HepG2 (cell line): ENCODE data around the gene MTA3. TPM values are rescaled to one million over a fixed set of nuclear protein-coding genes. Genes with fewer than 3 reads are reported as not detected.

Experiments
- ARNT ChIP-seq: fragments of 450-650 bp; IDR thresholded peaks from 2 replicates; pipeline ENCODE4 v1.6.1; 2017
- GFI1 ChIP-seq: sonication (generic); formaldehyde crosslinking; IDR thresholded peaks from 2 replicates; pipeline ENCODE4 v1.5.0; 2020; ENCODE audit warnings: missing genetic modification reagents, mild to moderate bottlenecking, borderline replicate concordance
- JUN ChIP-seq: sonication (generic); formaldehyde crosslinking; IDR thresholded peaks from 2 replicates; pipeline ENCODE4 v1.4.0; 2020; ENCODE audit warnings: mild to moderate bottlenecking, missing genetic modification reagents
- LCORL ChIP-seq, 2 experiments: fragments of 450-650 bp in 1 of 2; sonication (generic) in 1 of 2; formaldehyde crosslinking in 1 of 2; IDR thresholded peaks; 2 replicates each; pipeline versions ENCODE4 v1.5.0 to v1.6.1; 2017 to 2020; ENCODE audit warnings: antibody characterized with exemption in 1 of 2, missing genetic modification reagents in 1 of 2
- NFE2L1 ChIP-seq: sonication (generic); formaldehyde crosslinking; IDR thresholded peaks from 2 replicates; pipeline ENCODE4 v1.4.0; 2020; ENCODE audit warnings: missing genetic modification reagents, mild to moderate bottlenecking, borderline replicate concordance
- SMYD3 ChIP-seq: sonication (generic); formaldehyde crosslinking; IDR thresholded peaks from 2 replicates; pipeline ENCODE4 v1.8.1; 2023; ENCODE audit warnings: mild to moderate bottlenecking, missing genetic modification reagents
- SP1 ChIP-seq, 2 experiments: fragments of 450-650 bp in 1 of 2; sonication (generic) in 1 of 2; formaldehyde crosslinking in 1 of 2; IDR thresholded peaks; 2 replicates each; pipeline versions ENCODE4 v1.4.0 to v1.6.1; 2016 to 2020; ENCODE audit warnings: missing genetic modification reagents in 1 of 2
- TEAD2 ChIP-seq: sonication (generic); formaldehyde crosslinking; IDR thresholded peaks from 2 replicates; pipeline ENCODE4 v1.9.0; 2021; ENCODE audit warnings: missing genetic modification reagents
- TERF1 ChIP-seq: sonication (generic); formaldehyde crosslinking; IDR thresholded peaks from 2 replicates; pipeline ENCODE4 v1.8.0; 2022; ENCODE audit warnings: mild to moderate bottlenecking, missing genetic modification reagents, moderate library complexity
- U2AF1 ChIP-seq: fragments of 200-400 bp; formaldehyde crosslinking; optimal IDR thresholded peaks from 2 replicates; pipeline ENCODE3; 2017; ENCODE audit warnings: mild to moderate bottlenecking, low read depth, low read length
- YY1 ChIP-seq: IDR thresholded peaks from 2 replicates; pipeline ENCODE4 v1.6.1; 2011; ENCODE audit warnings: low read length, low read depth, moderate library complexity, mild to moderate bottlenecking; ENCODE audit not compliant: insufficient read depth, insufficient replicate concordance
- ZBTB33 ChIP-seq: sonication (generic); formaldehyde crosslinking; IDR thresholded peaks from 2 replicates; pipeline ENCODE4 v1.4.0; 2020; ENCODE audit warnings: missing genetic modification reagents
- ZNF232 ChIP-seq: sonication (generic); formaldehyde crosslinking; IDR thresholded peaks from 2 replicates; pipeline ENCODE4 v1.4.0; 2020; ENCODE audit warnings: missing genetic modification reagents, borderline replicate concordance
- ZNF282 ChIP-seq: fragments of 450-650 bp; IDR thresholded peaks from 2 replicates; pipeline ENCODE4 v1.6.1; 2018; ENCODE audit not compliant: partially characterized antibody
- ZNF577 ChIP-seq: sonication (generic); formaldehyde crosslinking; IDR thresholded peaks from 2 replicates; pipeline ENCODE4 v1.4.0; 2020; ENCODE audit warnings: mild to moderate bottlenecking, low read depth, missing genetic modification reagents, borderline replicate concordance
- ZNF746 ChIP-seq: sonication (generic); formaldehyde crosslinking; IDR thresholded peaks from 2 replicates; pipeline ENCODE4 v1.8.0; 2022; ENCODE audit warnings: mild to moderate bottlenecking, missing genetic modification reagents
- ZNF782 ChIP-seq: sonication (generic); formaldehyde crosslinking; IDR thresholded peaks from 2 replicates; pipeline ENCODE4 v1.4.0; 2020; ENCODE audit warnings: missing genetic modification reagents, mild to moderate bottlenecking, borderline replicate concordance
- ZNF788 ChIP-seq: sonication (generic); formaldehyde crosslinking; IDR thresholded peaks from 2 replicates; pipeline ENCODE4 v1.5.0; 2020; ENCODE audit warnings: mild to moderate bottlenecking, missing genetic modification reagents, borderline replicate concordance
- ZNF879 ChIP-seq: sonication (generic); formaldehyde crosslinking; IDR thresholded peaks from 2 replicates; pipeline ENCODE4 v1.8.1; 2023; ENCODE audit warnings: missing genetic modification reagents
- polyA plus RNA-seq, 8 experiments: library from polyadenylated mRNA; depleted of rRNA in 3 of 8; stranded (reverse) in 7 of 8; unstranded in 1 of 8; fragments of >200 nt; fragmentation: Illumina TruSeq in 4 of 8; extraction: Trizol in 4 of 8; gene quantifications; 2 replicates each; pipeline versions ENCODE4 v1.2.1 to v1.2.3, GENCODE V29; 2011 to 2016; ENCODE audit warnings: low read depth in 4 of 8, missing spikeins in 1 of 8, mixed read lengths in 1 of 8; ENCODE audit not compliant: insufficient read depth in 1 of 8
- total RNA-seq, 5 experiments: library from RNA; depleted of rRNA; stranded (reverse); fragments of >200 nt; fragmentation: Illumina TruSeq; extraction: Trizol; gene quantifications; 2 replicates each; pipeline ENCODE4 v1.2.3, GENCODE V29; 2016; ENCODE audit warnings: low read depth in 1 of 5
- TF ChIP-seq, protein P1 (sequence below): sonication (generic); formaldehyde crosslinking; IDR thresholded peaks from 2 replicates; pipeline ENCODE4 v1.4.0; 2020; ENCODE audit warnings: mild to moderate bottlenecking, missing genetic modification reagents, borderline replicate concordance
- TF ChIP-seq, protein P2 (sequence below): sonication (generic); formaldehyde crosslinking; conservative IDR thresholded peaks from 2 replicates; pipeline ENCODE4 v1.8.0; 2022; ENCODE audit warnings: low read depth, missing genetic modification reagents
- TF ChIP-seq, protein P3 (sequence below): sonication (generic); formaldehyde crosslinking; IDR thresholded peaks from 2 replicates; pipeline ENCODE4 v1.8.1; 2023; ENCODE audit warnings: mild to moderate bottlenecking, inconsistent platforms, moderate library complexity, missing genetic modification reagents, borderline replicate concordance

Gene MTA3
- total and polyA plus RNA-seq, 2 of the 13 experiments (the other 11 are each of a cell fraction or from before 2014, with no cell fraction given): 48.8 to 77.8 TPM

GRCh38 chr2:42787788-42788477, 219.5 kb downstream of the MTA3 start (continued):
- TF ChIP-seq, protein P1, sequence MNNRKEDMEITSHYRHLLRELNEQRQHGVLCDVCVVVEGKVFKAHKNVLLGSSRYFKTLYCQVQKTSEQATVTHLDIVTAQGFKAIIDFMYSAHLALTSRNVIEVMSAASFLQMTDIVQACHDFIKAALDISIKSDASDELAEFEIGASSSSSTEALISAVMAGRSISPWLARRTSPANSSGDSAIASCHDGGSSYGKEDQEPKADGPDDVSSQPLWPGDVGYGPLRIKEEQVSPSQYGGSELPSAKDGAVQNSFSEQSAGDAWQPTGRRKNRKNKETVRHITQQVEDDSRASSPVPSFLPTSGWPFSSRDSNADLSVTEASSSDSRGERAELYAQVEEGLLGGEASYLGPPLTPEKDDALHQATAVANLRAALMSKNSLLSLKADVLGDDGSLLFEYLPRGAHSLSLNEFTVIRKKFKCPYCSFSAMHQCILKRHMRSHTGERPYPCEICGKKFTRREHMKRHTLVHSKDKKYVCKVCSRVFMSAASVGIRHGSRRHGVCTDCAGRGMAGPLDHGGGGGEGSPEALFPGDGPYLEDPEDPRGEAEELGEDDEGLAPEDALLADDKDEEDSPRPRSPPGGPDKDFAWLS: no peak
- TF ChIP-seq YY1 (no peak), JUN (CRISPR knock-in tag) (no peak), ARNT (no peak), TERF1 (CRISPR knock-in tag) (no peak), ZNF879 (CRISPR knock-in tag) (no peak; the same call in 1 of the 2 replicates), ZNF782 (CRISPR knock-in tag) (peak; percentile 23; the same call in 1 of the 2 replicates), ZNF746 (CRISPR knock-in tag) (no peak), ZBTB33 (CRISPR knock-in tag) (peak; percentile 57; the same call in 1 of the 2 replicates), LCORL (IDR thresholded peaks at IDR 0.05) (peak; percentile 69; the same call in 1 of the 2 replicates), LCORL (CRISPR knock-in tag; IDR thresholded peaks at IDR 0.05) (peak; percentile 96), ZNF232 (CRISPR knock-in tag) (no peak), TEAD2 (CRISPR knock-in tag) (no peak), SMYD3 (CRISPR knock-in tag) (no peak), ZNF788 (no peak), U2AF1 (no peak), SP1 (IDR thresholded peaks at IDR 0.05) (no peak), SP1 (CRISPR knock-in tag; IDR thresholded peaks at IDR 0.05) (no peak), NFE2L1 (no peak), ZNF282 (no peak), GFI1 (CRISPR knock-in tag) (no peak), ZNF577 (no peak)
- TF ChIP-seq, protein P2, sequence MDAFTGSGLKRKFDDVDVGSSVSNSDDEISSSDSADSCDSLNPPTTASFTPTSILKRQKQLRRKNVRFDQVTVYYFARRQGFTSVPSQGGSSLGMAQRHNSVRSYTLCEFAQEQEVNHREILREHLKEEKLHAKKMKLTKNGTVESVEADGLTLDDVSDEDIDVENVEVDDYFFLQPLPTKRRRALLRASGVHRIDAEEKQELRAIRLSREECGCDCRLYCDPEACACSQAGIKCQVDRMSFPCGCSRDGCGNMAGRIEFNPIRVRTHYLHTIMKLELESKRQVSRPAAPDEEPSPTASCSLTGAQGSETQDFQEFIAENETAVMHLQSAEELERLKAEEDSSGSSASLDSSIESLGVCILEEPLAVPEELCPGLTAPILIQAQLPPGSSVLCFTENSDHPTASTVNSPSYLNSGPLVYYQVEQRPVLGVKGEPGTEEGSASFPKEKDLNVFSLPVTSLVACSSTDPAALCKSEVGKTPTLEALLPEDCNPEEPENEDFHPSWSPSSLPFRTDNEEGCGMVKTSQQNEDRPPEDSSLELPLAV (CRISPR knock-in tag): no peak
- TF ChIP-seq, protein P3, sequence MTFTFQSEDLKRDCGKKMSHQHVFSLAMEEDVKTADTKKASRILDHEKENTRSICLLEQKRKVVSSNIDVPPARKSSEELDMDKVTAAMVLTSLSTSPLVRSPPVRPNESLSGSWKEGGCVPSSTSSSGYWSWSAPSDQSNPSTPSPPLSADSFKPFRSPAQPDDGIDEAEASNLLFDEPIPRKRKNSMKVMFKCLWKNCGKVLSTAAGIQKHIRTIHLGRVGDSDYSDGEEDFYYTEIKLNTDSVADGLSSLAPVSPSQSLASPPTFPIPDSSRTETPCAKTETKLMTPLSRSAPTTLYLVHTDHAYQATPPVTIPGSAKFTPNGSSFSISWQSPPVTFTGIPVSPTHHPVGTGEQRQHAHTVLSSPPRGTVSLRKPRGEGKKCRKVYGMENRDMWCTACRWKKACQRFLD (CRISPR knock-in tag): no peak
